Measurements from ENCODE around the gene USP6NL.

USP6NL gene

GRCh38 chr10:11489591-11489990 lies 121.9 kb downstream of the USP6NL start:
- no peak for DNase-seq (ENCODE audit: low read depth in 1 of 2, low spot score in 1 of 2)
- TF ChIP-seq REST (IDR thresholded peaks at IDR 0.05; ENCODE audit: insufficient replicate concordance, low read depth) = no peak
- no peak for TF ChIP-seq SPI1 (IDR thresholded peaks at IDR 0.05; ENCODE audit: borderline replicate concordance, low read depth)
- no peak for TF ChIP-seq GABPA (IDR thresholded peaks at IDR 0.05; ENCODE audit: low read depth)
- no peak for TF ChIP-seq POLR2AphosphoS5 (IDR thresholded peaks at IDR 0.05; ENCODE audit: low read depth)
- no peak for TF ChIP-seq CTCF (IDR thresholded peaks at IDR 0.05; ENCODE audit: insufficient read depth, low read length)
- no peaks in the 10 kb centered on the region for H3K27me3 ChIP-seq (ENCODE audit: insufficient read depth, poor library complexity, severe bottlenecking)
- H3K4me3 ChIP-seq (replicated peaks; ENCODE audit: insufficient read depth, low read length) = no peak overlapping the region
- no peak overlapping the region for H3K27ac ChIP-seq (replicated peaks)

GRCh38 chr10:11488126-11488525 lies 123.3 kb downstream of the USP6NL start:
- DNase-seq (ENCODE audit: low read depth in 1 of 2, low spot score in 1 of 2) = no peak
- Histone ChIP-seq H3K4me3 (replicated peaks; ENCODE audit: insufficient read depth, low read length) (no peak overlapping the region), H3K27ac (replicated peaks) (no peak overlapping the region), H3K27me3 (ENCODE audit: insufficient read depth, poor library complexity, severe bottlenecking) (no peaks in the 10 kb centered on the region)
- TF ChIP-seq REST (IDR thresholded peaks at IDR 0.05; ENCODE audit: insufficient replicate concordance, low read depth) = no peak

GRCh38 chr10:11483201-11484148 lies 128.0 kb downstream of the USP6NL start:
- TF ChIP-seq POLR2AphosphoS5 (IDR thresholded peaks at IDR 0.05; ENCODE audit: low read depth) = no peak
- TF ChIP-seq REST (IDR thresholded peaks at IDR 0.05; ENCODE audit: insufficient replicate concordance, low read depth) = no peak
- no peak for TF ChIP-seq GABPA (IDR thresholded peaks at IDR 0.05; ENCODE audit: low read depth)
- no peak for TF ChIP-seq SPI1 (IDR thresholded peaks at IDR 0.05; ENCODE audit: borderline replicate concordance, low read depth)
- no peak for TF ChIP-seq CTCF (IDR thresholded peaks at IDR 0.05; ENCODE audit: insufficient read depth, low read length)
- no peak overlapping the region for H3K4me3 ChIP-seq (replicated peaks; ENCODE audit: insufficient read depth, low read length)
- no peak for DNase-seq (ENCODE audit: low read depth in 1 of 2, low spot score in 1 of 2)
- no peaks in the 10 kb centered on the region for H3K27me3 ChIP-seq (ENCODE audit: insufficient read depth, poor library complexity, severe bottlenecking)
- no peak overlapping the region for H3K27ac ChIP-seq (replicated peaks)

All from HL-60 (cell line).